HG02571 (cell line): ENCODE measurements around the gene TMPRSS6.

Experiments
- ATAC-seq: cut with Tn5 transposase; IDR thresholded peaks from one replicate; pipeline ENCODE4 v1.9.1; 2021; ENCODE audit warnings: mild to moderate bottlenecking, moderate library complexity; ENCODE audit not compliant: unreplicated experiment

Gene TMPRSS6

DNA sequence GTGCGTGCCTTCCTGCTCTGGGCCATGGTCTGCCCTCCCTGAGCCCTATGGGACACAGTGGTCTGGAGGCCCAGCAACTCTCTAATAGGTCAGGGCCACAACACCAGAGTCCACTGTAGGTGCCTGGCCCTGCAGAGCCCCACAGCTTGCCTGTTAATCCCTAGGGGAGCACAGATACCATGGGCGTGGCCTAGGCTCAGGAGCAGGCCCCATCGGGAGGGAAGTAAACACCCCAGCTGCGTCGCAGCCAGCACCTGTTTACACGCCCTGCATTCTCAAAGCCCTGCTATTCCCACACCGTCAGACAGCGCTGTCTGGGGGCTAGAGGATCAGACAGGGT is 55.5 kb downstream of the TMPRSS6 start:
- ATAC-seq, result no peak

DNA sequence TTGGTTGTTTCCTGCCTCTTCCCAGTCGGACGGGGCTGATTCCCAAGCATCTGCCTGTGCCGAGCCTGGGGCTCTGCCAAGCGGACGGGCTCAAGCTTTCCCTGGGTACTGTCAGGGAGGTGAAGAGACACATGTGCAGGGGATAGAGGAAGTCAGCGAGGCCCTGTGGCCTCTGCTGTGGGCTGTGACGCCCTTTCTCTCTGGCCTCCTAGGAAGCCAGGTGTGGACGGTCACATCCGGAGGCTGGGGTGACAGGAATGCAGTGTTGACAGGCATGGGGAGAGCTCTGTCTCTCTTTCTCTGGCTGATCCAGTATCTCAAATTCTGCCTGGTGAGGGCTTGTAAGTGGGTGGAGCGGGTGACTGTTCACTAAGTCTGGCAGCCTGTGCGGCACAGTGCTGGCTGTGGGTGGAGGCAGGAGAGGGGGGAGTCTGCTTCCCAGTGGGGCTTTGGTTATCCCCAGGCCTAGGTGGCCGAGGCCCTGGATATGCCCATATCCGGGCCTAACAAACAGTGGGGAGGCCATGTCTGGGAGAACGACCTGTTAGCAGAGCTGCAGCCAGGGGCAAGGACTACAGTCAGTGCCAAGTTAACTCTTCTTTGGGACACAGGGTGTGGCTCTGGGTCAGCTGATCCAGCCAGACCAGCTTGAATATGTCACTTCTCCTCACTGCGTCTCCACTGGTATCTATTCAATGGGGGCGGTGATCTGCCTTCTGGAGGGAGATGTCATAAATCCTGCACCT is 56.0 kb downstream of the TMPRSS6 start:
- no peak for ATAC-seq

DNA sequence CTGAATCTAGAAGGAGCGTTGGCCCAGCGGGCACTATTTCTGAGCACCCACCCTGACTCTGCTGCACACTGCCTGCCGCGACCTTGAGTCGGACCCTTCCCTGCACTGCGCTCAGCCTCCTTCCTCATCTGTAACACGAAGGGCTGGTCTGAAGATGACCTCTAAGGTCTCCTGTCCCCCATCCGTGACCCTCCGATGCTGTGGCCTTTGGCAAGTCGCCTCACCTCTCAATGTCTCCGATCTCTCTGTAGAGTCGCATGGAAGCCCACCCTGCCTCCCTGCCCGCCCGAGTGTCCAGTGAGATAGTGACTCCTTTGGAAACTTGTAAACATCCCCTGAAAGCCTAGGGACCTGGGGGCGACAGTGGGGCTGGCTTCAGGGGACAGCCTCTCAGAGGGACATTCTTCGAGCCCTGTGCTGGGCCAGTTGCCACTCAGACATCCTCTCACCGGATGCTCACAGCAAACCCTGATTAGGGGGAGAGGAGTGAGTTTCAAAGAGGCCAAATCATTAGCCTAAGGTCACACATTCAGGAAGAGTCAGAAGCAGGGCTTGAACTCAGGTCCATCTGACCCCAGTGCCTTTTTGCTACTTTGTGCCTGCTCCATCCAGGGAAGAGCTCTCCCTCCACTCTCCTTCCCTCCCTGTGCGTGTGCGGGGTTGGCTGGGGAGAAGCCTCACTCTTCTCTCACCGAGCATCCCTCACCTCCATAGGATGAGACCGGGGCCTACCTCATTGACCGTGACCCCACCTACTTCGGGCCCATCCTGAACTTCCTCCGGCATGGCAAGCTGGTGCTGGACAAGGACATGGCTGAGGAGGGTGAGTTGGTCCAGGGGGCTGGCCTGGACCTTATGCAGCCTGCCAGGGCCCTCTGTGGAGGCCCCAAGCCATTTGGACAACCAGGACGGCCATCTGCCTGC is 56.9 kb downstream of the TMPRSS6 start:
- ATAC-seq, result no peak

DNA sequence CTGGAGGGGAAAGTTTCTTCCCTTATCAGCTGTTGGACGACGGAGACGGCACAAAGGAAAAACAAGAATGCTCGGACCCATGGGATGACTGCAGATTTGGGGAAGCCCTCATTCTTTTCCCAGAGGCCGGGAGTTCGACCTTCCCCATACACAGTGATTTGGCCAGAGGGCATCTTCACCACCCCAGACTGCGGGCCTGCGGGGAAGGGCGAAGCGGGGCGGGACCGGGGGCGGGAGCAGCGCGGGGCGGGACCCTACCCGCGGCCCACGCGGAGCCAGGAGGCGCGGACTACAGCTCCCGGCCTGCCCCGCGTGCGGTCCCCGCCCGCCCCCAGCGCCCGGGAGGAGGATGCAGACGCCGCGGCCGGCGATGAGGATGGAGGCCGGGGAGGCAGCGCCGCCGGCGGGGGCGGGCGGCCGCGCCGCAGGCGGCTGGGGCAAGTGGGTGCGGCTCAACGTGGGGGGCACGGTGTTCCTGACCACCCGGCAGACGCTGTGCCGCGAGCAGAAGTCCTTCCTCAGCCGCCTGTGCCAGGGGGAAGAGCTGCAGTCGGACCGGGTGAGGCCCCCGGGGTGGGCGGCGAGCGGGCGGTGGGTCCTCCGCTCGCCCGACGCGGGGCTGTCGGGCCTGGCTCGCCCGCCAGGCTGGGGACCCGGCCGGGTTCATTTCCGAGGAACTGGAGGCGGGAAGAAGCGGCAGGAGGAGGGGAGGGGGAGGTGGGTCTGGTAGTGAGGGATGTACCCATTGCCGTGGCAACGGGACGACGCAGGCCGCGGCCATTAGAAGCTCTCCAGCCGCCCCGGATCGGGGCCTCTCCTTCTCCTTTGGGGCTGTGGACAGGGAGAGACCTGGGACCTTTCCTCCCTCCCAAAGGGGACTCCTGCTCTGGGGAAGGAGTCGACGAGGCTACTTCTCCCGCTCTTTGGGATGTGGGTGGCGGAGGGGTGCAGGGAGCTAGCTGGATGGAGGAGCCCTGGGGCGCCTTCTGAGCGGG is 57.8 kb downstream of the TMPRSS6 start, which contains the start of gene KCTD17:
Gene KCTD17 (plus strand): TSS at position 352 of the 995 bp plus-strand sequence. CDS start 19 bp downstream, at position 371.
- peak; percentile 77 for ATAC-seq

DNA sequence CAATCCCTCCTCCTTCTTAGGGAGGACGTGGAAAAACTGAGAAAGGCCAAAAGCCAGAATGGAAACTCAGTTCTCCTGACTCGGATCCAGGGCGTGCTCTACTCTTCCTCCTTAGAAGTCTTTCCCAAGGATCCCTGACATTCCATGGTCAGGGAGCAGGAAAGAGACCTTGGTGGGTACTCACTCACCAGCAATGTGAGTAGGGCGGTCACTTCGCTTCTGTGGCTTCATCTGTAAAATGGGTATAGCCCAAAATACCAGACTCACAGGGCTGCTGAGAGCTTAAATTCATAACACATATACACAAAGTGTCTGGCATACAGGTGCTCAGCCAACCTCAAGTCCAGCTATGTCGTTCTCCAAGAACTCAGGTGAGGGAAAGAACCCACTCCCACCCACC is 58.6 kb downstream of the TMPRSS6 start:
- no peak for ATAC-seq

DNA sequence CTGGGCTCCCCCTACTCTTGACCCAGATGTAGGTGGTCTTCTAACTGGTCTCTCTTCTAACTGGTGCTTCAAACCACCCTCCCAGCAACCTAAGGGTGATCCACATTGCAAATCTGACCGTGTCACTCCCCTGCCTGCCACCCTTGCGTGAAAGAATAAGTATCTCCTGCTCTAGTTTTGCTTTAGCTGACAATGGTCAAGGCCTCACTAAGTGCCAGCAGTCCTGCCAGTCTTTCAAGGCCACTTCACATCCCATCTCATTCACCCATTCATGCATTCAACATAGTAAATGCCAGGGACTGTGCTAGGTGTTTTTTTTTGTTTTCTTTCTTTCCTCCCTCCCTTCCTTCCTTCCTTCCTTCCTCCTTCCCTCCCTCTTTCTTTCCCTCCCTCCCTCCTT is 60.3 kb downstream of the TMPRSS6 start:
- ATAC-seq, result no peak

DNA sequence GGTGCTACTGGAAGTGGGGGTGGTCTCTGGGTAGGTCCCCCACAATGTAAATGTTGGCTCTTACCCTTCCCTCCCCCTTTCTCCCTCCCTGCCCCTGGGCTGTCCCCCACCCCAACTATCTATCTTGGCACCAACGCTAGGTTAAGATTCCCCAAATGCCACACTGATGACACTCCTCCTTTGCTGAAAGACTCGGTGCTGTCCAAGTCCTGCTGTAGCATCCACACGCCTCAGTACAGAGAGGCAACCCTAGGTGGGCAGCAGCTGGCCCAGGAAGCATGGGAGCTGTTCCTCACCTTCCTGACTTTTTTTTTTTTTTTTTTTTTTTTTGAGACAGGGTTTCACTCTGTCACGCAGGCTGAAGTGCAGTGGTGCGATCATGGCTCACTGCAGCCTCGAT is 61.4 kb downstream of the TMPRSS6 start:
- ATAC-seq, result no peak

DNA sequence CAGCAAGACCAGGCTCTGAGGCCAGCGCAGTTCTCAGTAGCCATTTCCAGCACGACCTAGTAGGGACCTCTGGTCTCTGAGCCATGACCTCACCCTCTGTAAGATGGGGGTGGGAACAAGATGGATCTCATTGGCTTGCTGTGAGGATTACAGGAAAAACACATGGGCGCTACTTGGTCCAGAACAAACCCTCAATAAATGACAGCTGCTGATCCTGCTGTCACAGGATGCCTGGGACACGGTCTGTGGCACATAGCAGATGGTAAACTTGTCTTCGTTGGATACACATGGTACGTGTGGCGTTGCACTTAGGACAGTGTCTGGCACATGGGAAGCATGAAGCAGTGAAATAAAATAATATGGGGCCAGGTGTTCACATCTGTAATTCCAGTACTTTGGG is 62.5 kb downstream of the TMPRSS6 start:
- ATAC-seq, result no peak

DNA sequence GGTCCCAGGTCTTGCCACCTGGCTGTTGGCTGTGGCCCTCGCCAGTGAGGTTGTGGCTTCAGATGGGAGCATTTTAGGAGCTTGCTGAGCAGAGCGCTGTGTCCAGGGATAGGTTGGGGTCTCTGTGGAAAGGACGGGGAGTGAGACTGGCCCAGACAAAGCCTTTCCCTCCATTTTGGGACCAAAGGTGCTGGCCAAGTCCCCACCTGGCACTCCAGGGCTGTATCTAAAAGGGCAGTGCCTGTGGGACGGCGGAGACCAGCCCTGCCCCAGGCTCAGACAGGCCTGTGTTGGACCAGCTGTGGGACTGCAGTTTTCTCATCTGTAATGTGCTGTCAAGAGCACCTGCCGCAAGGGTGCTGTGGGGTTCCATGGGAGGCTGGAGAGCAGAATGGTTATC is 62.9 kb downstream of the TMPRSS6 start:
- no peak for ATAC-seq

DNA sequence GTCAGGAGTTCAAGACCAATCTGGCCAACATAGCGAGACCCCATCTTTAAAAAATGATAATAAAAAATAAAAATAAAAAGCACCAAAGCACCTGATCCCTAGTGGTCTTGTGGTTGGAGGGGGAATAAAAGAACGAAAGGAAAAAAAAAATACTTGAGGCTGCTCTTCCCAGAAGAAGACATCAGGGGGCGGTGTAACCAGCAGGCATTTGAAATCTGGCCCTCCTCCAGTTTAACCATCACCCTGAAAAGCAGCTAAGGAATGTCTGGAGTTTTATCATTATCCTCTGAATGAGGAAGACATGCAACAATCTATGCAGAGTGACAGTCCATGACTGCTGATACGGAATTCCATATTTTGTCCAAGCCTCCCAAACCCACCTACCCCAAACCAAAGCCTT is 63.6 kb downstream of the TMPRSS6 start:
- no peak for ATAC-seq

DNA sequence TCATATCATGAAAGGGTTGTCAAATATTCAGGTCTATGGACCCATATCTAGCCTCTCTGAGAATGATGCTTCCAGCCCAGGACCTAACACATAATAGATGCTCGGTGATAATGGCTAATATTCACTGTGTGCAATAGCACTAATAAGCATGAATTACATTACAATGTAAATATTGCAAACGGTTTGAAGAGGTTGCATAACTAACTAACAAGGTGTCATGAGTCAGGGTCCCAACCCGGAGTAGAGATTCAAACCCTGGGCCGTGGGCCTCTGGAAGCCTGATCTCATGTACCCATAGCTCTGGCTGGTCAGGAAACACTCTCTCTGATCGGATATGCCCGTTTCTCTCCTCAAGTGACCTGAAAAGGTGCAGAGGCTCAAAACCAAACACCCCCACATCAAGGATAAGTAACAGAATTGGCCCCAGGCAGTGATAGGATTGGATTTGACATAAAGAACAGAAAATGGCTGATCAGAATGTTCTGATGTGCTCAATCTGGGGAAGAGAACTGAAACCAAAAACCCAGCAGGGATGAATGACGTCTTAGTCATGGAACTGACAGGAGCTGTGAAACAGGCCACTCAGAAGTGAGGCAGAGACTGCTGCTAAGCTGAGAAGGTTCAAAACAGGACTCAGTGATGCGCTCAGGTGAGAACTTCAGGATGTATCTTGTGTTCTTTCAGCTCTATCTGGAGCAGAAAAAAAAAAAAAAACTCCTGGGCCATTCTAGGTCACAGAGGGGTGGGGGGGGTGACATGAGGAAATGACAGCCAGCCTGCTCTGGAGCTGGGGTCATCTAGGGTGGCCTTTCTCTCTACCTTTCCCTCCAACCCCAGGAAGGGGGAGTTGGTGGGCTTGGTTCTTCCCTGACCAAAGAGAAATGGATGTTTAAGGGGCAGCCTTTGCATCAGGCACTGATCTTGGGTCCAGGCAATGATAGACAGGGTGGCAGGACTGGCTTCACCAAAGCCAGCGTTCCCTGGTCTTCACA is 64.6 kb downstream of the TMPRSS6 start:
- ATAC-seq, result no peak

DNA sequence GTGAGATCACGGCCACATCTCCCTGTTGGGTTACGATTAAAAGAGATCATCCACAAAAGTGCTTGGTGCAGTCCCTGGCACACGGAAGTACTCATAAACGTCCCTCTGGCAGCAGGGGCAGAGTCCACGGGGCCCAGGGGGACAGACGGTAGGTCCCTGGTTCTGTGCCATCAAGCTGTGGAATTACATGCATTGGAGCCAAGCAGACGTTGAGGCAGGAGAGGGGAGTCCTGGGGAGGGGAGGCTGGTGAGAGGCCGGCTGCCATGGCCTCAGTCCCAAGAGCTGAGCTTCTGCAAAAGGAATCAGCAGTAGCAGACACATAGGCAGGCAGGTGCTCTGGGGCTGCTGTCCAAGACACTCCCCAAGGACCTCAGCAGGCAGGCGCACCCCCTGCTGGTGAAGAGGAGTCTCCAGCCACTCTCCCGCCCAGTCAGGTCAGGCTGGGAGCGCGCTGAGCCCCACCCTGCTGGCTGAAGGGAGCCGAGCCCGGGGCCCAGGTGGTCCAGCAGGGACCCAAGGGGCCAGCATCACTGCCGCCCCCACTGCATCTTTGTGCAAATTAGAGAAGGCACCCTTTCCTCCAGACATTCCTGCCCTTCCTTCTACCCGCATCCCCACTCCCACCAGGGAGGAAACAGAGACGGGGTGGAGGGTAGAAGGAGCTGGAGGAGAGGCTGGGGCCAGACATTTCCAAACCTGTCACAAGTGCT is 65.5 kb downstream of the TMPRSS6 start:
- no peak for ATAC-seq

DNA sequence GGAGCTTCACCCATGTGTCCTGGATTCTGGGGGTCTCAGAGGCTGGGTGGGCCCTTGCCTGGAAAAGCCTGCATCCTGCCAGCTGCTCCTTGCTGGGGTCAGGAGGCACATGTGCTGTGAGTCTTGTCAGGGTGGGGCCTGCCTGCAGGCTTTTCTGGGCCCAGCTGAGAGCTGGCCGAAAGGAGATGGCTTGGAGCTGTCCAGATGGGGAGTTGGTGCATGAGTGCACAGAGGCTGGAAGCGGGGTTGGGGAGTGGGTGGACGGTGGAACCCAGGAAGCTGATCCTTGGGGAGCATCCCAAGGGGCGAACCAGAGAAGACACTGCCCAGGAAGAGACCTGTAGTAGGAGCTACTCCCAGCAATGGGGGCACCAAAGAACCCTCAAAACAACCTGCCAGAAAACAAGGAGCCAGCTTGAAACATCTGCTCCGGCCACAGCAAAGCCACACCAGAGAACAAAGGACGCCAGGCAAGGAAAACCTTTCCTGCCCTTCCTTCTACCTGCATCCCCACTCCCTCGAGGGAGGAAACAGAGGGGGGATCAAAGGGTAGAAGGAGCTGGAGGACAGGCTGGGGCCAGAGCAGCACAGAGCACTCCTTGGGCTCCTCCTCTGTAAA is 66.2 kb downstream of the TMPRSS6 start:
- ATAC-seq, result no peak

DNA sequence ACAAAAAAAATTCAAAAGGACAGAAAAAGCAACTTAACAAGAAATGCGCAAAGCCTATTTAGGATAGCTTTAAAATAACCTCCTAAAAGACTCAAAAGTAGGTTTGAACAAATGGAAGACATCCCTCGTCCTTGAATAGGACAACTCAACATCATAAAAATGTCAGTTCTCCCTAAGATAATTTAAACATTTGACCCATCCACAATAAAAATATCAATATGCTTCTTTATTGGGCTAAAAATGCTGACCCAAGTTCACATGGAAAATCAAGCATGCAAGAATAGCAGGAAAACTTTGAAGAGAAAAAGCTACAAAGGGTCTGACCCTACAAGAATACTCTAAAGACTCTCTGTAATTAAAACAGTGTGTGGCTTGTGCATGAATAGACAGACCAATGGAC is 70.0 kb downstream of the TMPRSS6 start:
- no peak for ATAC-seq

DNA sequence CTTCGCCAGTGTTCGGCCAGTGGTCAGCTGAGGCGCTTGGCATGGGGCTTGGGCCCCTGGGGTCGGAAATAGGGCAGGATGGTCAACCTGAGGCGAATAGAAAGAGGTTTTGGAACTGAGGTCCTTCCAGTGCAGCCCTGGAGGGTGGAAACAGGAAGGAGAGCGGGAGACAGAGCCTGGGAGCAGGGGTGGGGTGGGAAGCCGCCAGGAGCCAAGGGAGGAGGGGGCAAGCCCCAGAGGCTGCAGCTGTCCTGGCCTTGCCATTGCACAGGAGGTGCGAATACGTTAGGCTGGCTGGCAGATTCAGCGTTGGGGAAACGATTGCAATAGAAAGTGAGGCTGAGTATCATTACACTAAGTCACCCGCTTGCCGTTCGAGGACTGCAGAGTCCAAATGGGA is 71.8 kb downstream of the TMPRSS6 start:
- ATAC-seq, result no peak

DNA sequence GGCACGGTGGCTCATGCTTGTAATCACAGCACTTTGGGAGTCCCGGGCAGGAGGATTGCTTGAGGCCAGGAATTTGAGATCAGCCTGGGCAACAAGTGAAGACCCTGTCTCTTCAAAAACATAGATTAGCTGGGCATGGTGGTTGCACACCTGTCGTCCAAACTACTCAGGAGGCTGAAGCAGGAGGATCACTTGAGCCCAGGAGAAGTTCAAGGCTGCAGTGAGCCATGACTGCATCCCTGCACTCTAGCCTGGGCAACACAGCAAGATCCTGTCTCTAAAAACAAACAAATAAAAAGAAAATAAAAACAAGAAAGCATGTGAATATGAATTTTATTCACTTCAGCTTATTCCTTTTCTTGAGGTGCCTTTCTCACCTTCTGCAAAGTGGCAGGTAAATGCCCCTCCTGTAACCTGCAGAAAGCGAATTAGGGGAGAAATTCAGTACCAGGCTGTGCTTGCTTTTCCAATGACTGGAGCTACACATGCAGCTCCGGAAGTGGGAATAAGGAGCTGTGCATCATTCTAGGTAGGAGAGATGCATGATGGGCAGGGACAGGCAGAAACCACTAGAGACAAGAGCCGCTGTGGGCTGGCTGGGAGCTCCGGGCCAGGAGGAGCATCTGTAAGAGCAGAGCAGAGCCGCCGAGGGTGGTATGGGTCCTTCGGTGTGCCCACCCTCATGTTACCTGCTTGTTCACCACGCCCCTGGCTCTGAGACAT is 72.7 kb downstream of the TMPRSS6 start:
- no peak for ATAC-seq

DNA sequence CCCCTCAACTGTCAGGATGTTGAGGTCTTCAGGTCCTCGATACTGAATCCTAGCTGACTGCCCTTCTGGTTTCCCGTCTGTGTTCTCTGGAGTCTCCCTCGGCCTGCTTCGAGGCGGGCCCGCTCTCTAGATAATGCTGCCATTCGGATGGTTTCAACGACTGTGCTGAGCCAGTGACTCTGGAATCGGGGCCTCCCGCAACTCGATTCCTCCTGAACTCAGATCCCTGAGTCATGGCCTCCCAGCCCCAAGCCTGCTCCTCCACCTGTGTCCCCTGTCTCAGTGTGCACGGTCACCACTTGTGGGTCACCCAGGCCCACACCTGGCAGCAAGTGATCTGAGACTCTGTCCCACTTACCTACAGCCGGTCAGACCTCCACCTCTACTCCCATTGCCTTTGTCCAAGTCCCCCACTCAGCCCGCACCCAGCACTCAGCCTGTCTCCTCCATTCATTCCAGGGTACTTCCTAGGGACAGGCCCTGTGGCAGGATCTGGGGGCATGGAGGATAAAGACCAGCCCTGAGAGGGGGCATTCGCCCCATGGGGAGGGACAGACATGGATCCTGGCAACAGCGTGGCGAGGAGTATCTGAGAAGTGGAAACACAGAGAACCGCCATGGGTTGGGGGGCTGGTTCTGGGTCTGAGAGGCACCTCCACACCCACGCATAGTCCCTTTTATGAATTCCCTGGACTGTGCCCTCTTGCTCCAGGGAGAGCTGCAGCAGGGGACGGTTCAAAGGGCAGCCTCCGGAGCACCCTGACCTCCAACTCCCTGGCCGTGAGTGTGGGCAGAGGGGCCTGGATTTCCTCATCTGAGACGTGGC is 75.7 kb downstream of the TMPRSS6 start:
- ATAC-seq, result no peak
